Measurements from ENCODE around the gene PRAMEF5. TPM values are rescaled to one million over a fixed set of nuclear protein-coding genes. Genes with fewer than 3 reads are reported as not detected.
"Not testable (repeated sequence)": the region's sequence is repeated elsewhere in the genome, so short reads cannot be mapped to it uniquely, and the experiment has no call there.

The PRAMEF5 gene
- total and polyA plus RNA-seq, 8 donors = not detected

DNA sequence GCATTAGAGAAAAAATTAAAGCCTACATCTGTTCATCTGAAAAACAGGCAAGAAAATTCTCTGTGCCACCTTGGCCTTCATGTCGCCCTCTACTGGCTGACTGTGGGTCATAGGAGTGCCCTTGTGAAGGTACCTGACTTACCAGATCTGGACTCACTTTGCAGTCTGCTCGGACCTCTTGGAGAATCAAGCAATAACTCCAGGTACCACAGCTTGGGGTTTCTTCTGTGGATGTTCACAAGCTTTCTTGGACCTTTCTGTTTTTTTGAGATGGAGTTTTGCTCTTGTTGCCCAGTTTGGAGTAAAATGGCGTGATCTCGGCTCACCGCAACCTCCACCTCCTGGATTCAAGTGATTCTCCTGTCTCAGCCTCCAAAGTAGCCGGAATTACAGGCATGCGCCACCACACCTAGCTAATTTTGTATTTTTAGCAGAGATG, 25.6 kb upstream of the PRAMEF5 start:
- peaks cover 0 to 16% of the 10 kb centered on the region in 2 donors for H3K27me3 ChIP-seq
- intact Hi-C loops (cut with DNase I) = no loop called here
- H3K9me3 ChIP-seq = no peaks in the 10 kb centered on the region
- ATAC-seq = peak; percentile 72
- no peak overlapping the region for H3K4me3 ChIP-seq
- H3K36me3 ChIP-seq = no peaks in the 10 kb centered on the region
- DNase-seq = peak in 1 of 4 donors; percentile 16
- H3K4me1 ChIP-seq = no peaks in the 10 kb centered on the region
- TF ChIP-seq CTCF (IDR thresholded peaks at IDR 0.05) = peak; percentile 37 to 46
- no peak overlapping the region for H3K27ac ChIP-seq

DNA sequence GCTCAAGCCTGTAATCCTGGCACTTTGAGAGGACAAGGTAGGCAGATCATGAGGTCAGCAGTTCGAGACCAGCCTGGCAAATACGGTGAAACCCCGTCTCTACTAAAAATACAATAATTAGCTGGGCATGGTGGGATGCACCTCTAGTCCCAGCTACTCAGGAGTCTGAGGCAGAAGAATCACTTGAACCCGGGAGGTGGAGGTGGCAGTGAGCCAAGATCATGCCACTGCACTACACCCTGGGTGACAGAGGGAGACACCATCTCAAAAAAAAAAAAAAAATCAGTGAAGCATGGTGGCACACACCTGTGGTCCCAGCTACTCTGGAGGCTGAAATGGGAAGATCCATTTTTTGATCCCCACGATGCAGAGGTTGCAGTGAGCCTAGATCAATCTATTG, 23.9 kb upstream of the PRAMEF5 start:
- H3K27ac ChIP-seq; DNase-seq; H3K36me3 ChIP-seq; intact Hi-C loops (cut with DNase I); H3K4me3 ChIP-seq; H3K27me3 ChIP-seq; H3K4me1 ChIP-seq; H3K9me3 ChIP-seq; ATAC-seq: not testable (repeated sequence)

- intact Hi-C loops (cut with DNase I); H3K4me3 ChIP-seq; DNase-seq; H3K27ac ChIP-seq; H3K27me3 ChIP-seq; ATAC-seq; H3K36me3 ChIP-seq; H3K9me3 ChIP-seq; H3K4me1 ChIP-seq: not testable (repeated sequence)
Observed at GRCh38 chr1:13230601-13231000, 23.4 kb upstream of the PRAMEF5 start.

GRCh38 chr1:13231061-13231750, 22.8 kb upstream of the PRAMEF5 start:
- H3K27ac ChIP-seq; H3K27me3 ChIP-seq; intact Hi-C loops (cut with DNase I); H3K36me3 ChIP-seq; H3K4me3 ChIP-seq; DNase-seq; ATAC-seq; H3K9me3 ChIP-seq; H3K4me1 ChIP-seq: not testable (repeated sequence)

DNA sequence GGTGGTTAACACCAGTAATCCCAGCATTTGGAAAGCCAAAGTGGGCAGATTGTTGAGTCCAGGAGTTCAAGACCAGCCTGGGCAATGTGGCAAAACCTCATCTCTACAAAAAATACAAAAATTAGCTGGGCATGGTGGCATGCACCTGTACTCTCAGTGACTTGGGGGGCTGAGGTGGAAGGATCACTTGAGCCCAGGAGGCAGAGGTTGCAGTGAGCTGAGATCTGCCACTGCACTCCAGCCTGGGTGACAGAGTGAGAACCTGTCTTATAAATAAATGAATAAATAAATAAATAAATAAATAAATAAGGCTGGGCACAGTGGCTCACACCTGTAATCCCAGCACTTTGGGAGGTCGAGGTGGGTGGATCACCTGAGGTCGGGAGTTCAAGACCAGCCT, 21.9 kb upstream of the PRAMEF5 start:
- H3K4me3 ChIP-seq; H3K27ac ChIP-seq; H3K9me3 ChIP-seq; intact Hi-C loops (cut with DNase I); H3K36me3 ChIP-seq; DNase-seq; ATAC-seq; H3K4me1 ChIP-seq: not testable (repeated sequence)
- peaks cover 0 to 11% of the 10 kb centered on the region in 2 donors for H3K27me3 ChIP-seq

DNA sequence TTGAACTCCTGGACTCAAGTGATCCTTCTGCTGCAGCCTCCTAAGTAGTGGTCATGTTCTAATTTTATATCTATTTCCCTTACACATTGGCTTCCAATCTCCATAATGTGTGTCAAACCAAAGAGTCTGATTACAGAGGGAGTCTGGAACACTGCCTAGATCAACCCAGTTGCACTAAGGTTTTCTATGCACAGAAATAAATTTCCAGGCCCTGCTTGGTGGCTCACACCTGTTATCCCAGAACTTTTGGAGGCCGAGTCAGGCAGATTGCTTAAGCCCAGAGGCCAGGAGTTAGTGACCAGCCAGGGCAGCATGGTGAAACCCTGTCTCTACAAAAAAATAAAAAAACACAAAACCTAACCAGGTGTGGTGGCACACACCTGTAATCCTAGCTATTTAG, 19.9 kb upstream of the PRAMEF5 start:
- intact Hi-C loops (cut with DNase I); H3K9me3 ChIP-seq; H3K4me1 ChIP-seq; H3K4me3 ChIP-seq; H3K27ac ChIP-seq; H3K36me3 ChIP-seq; ATAC-seq; DNase-seq: not testable (repeated sequence)
- peaks cover 0 to 20% of the 10 kb centered on the region in 2 donors for H3K27me3 ChIP-seq

DNA sequence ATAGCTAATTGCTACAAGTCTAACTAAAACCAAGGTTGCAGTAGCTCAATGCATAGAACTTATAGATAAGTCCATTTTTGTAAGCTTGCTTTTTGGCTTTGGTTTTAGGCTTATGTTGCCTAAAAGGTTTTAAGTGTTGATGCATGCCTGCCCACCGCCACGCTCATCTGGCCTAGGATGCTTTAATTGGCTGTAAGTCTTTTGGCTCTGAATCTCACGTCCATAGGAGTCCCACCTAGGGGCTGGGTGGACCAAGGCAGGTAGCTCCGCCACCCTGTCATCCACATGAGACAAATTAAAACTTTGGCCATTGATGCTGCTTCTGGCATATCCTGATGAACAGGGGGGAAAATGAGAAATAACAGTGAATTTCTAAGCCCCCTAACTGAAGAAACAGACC, 16.4 kb upstream of the PRAMEF5 start:
- intact Hi-C loops (cut with DNase I); ATAC-seq: not testable (repeated sequence)

GRCh38 chr1:13239633-13240032, 14.4 kb upstream of the PRAMEF5 start:
- H3K27me3 ChIP-seq = peaks cover 0 to 28% of the 10 kb centered on the region in 2 donors
- H3K36me3 ChIP-seq; H3K9me3 ChIP-seq; H3K4me3 ChIP-seq; H3K27ac ChIP-seq; DNase-seq; intact Hi-C loops (cut with DNase I); H3K4me1 ChIP-seq; ATAC-seq: not testable (repeated sequence)

More for the DNA sequence above, 16.4 kb upstream of the PRAMEF5 start:
- DNase-seq, H3K36me3 ChIP-seq, H3K9me3 ChIP-seq, H3K27ac ChIP-seq, H3K4me3 ChIP-seq, H3K4me1 ChIP-seq: not testable (repeated sequence)
- H3K27me3 ChIP-seq = peaks cover 0 to 15% of the 10 kb centered on the region in 2 donors

DNA sequence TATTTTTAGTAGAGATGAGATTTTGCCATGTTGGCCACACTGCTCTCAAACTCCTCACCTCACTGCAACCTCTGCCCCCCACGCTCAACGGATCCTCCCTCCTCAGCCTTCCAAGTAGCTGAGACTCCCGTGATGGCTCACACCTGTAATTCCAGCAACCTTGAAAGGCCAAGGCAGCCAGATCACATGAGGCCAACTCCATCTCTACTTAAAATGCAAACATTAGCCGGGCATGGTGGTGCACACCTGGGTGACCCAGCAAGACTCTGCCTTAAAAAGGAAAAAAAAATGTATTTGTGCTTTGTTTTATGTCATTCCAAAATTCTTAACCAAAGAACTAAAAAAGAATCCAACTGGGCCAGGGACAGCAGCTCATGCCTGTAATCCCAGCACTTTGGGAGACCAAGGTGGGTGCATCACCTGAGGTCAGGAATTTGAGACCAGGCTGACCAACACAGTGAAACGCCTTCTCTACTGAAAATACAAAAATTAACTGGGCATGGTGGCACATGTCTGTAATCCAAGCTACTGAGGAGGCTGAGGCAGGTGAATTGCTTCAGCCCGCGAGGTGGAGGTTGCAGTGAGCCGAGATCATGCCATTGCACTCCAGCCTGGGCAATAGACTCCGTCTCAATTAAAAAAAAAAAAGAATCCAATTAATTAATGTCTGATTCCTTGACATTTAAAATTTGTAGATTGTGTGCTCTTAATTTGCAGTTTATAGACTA, 10.3 kb upstream of the PRAMEF5 start:
- H3K4me3 ChIP-seq; DNase-seq; ATAC-seq; H3K4me1 ChIP-seq; H3K9me3 ChIP-seq; H3K36me3 ChIP-seq; intact Hi-C loops (cut with DNase I); H3K27ac ChIP-seq: not testable (repeated sequence)
- H3K27me3 ChIP-seq = peaks cover 0 to 27% of the 10 kb centered on the region in 2 donors

GRCh38 chr1:13245841-13246553, 8.0 kb upstream of the PRAMEF5 start:
- peaks cover 0 to 20% of the 10 kb centered on the region in 2 donors for H3K27me3 ChIP-seq
- intact Hi-C loops (cut with DNase I); DNase-seq; H3K27ac ChIP-seq; ATAC-seq; H3K9me3 ChIP-seq; H3K4me3 ChIP-seq; H3K36me3 ChIP-seq; H3K4me1 ChIP-seq: not testable (repeated sequence)

DNA sequence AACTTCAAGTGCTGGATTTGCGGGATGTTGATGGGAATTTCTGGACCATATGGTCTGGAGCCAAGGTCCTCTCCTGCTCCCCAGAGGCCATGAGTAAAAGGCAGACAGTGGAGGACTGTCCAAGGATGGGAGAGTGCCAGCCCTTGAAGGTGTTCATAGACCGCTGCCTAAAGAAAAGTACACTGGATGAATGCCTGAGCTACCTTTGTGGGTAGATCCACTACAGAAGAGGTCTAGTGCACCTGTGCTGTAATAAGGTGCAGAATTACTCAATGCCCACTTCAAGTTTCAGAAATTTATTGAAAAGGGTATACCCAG, 7.5 kb upstream of the PRAMEF5 start:
- intact Hi-C loops (cut with DNase I); H3K4me3 ChIP-seq; DNase-seq; H3K36me3 ChIP-seq; H3K4me1 ChIP-seq; H3K27ac ChIP-seq; H3K9me3 ChIP-seq; ATAC-seq: not testable (repeated sequence)
- H3K27me3 ChIP-seq = peaks cover 0 to 20% of the 10 kb centered on the region in 2 donors

DNA sequence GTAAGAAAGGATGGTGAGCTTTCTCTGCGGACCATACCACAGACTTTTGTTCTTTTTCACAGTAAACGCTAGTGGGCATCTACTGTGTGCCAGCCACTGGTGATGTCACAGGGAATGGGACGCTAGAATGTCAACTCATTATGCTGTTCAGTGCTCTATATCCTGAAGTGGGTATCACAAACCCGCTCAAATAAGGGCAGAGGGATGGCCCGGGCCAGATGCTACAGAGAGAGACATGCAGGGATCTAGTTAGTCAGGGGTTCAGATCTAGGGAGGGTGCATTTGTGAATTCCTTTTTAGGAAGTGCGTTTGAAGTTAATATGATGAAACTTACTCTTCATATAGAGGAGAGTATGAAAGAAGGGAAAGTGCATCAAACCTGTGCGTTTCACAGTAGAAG, 6.9 kb upstream of the PRAMEF5 start:
- H3K9me3 ChIP-seq; H3K27ac ChIP-seq; H3K36me3 ChIP-seq; H3K4me1 ChIP-seq; intact Hi-C loops (cut with DNase I); ATAC-seq; H3K4me3 ChIP-seq; DNase-seq: not testable (repeated sequence)
- peaks cover 0 to 20% of the 10 kb centered on the region in 2 donors for H3K27me3 ChIP-seq
